Measurements from ENCODE around the gene SNX6.
A peak's percentile ranks its signal among the peaks of the same experiment; 100 is the strongest.

The SNX6 gene

DNA sequence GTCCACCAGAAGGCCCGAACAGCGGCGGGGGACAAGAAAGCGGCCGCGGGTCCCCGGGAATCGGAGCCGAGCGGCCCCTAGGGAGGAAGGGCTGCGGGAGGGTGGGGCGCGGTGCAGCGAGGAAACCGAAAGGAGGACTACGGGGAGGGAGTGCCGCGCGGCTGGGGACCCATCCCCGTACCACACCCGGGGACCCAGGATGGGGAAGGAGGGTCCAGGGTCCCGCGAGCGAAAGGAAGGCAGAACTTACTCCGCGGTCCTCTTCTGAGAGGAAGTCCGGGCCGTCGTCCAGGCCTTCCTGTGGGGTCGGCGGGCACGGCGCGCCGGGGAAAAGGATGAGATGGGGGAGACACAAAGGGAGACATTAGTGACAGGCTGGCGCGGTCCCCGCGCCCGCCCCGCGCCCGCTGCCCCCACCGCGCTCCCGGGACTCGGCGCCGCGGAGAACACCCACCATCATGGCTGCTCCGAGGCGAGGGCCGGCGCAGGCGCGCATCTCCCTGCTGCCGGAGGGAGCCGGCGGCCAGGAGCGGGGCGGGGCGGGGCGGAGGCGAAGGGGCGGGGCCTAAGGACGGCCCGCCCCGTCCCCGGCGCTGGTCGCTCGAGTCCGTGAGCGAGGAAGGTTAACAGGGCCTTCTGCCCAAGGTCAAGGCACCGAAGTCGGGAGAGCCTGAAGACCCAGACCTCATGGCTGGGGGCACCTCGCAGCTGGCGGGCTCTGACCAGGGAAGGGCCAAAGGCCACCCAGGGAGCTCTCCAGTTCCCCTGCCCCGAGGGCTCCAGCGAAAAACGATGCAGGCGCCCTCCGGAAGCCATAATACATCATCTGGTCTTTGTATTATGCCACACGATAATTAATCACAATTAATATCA is at the start of gene SNX6:
Gene SNX6, minus strand, starts transcription at position 492 of the 873 bp plus-strand sequence. Its CDS starts 32 bp downstream, at position 460.
- ChIA-PET POLR2A (interaction anchor here (0.8 to 1.6 kb wide), 8 partner anchors 9 to 78 kb away, joined by 3 to 7 read pairs (median 4); no protein-coding TSS in a partner anchor), CTCF (no interaction called here)
- peak; percentile 98 for DNase-seq (ENCODE audit: extremely low spot score)
- TF ChIP-seq BHLHE40 (IDR thresholded peaks at IDR 0.05; ENCODE audit: borderline replicate concordance): no peak
- TF ChIP-seq NFRKB (IDR thresholded peaks at IDR 0.05): no peak

DNA sequence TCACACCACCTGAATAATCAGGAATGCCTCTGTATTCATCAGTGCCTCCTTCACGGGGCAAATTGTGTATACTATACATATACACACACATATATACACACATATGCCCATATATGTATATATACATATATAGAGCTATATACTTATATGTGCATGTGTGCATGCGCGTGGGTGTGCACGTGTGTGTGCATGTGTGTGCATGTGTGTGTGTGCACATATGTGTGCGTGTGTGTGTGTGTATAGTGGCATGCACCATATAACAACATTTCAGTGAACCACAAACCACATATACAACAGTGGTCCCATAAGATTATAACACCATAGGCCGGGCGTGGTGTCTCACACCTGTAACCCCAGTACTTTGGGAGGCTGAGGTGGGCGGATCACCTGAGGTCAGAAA is 48.8 kb upstream of the SNX6 start:
- POLR2A ChIA-PET: no interaction called here
- CTCF ChIA-PET: no interaction called here
- TF ChIP-seq SP1 (IDR thresholded peaks at IDR 0.05) (no peak), NFRKB (IDR thresholded peaks at IDR 0.05) (no peak), CTBP1 (IDR thresholded peaks at IDR 0.05; ENCODE audit: borderline replicate concordance) (no peak), BHLHE40 (IDR thresholded peaks at IDR 0.05; ENCODE audit: borderline replicate concordance) (no peak), LEF1 (IDR thresholded peaks at IDR 0.05; ENCODE audit: borderline replicate concordance) (no peak), L3MBTL2 (conservative IDR thresholded peaks at IDR 0.05) (no peak), FOXK2 (IDR thresholded peaks at IDR 0.05) (no peak), SUZ12 (IDR thresholded peaks at IDR 0.05) (no peak), FOXM1 (IDR thresholded peaks at IDR 0.05; ENCODE audit: borderline replicate concordance) (no peak), HDGF (IDR thresholded peaks at IDR 0.05; ENCODE audit: borderline replicate concordance) (no peak), ZNF384 (IDR thresholded peaks at IDR 0.05) (no peak), TARDBP (IDR thresholded peaks at IDR 0.05) (no peak), FOXA1 (IDR thresholded peaks at IDR 0.05) (no peak), ELF4 (IDR thresholded peaks at IDR 0.05) (no peak), ARNT (IDR thresholded peaks at IDR 0.05) (no peak)
- TF ChIP-seq, protein P1, sequence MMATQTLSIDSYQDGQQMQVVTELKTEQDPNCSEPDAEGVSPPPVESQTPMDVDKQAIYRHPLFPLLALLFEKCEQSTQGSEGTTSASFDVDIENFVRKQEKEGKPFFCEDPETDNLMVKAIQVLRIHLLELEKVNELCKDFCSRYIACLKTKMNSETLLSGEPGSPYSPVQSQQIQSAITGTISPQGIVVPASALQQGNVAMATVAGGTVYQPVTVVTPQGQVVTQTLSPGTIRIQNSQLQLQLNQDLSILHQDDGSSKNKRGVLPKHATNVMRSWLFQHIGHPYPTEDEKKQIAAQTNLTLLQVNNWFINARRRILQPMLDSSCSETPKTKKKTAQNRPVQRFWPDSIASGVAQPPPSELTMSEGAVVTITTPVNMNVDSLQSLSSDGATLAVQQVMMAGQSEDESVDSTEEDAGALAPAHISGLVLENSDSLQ (IDR thresholded peaks at IDR 0.05): no peak
- DNase-seq (ENCODE audit: extremely low spot score): no peak

DNA sequence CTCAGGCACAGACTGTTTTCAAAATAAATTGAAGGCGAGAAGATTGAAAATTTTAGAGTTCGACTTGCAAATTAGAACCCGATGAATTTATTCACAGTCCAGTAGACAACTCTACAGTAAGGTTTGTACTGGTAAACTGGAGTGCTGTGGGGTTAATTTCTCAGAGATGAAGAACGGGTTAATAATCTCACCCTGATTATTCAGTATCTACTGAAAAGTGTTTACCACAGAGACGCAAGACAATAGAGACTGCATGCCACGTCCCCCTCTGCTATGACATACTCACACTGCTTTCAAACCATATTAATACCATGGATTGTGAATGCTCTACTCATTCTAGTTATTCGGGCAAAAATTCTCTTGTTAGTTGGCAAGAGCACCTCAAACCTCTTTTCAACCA is 48.4 kb upstream of the SNX6 start:
- no peak for DNase-seq (ENCODE audit: extremely low spot score)
- CTCF ChIA-PET: no interaction called here
- TF ChIP-seq ARNT (IDR thresholded peaks at IDR 0.05) (no peak), FOXM1 (IDR thresholded peaks at IDR 0.05; ENCODE audit: borderline replicate concordance) (no peak), LEF1 (IDR thresholded peaks at IDR 0.05; ENCODE audit: borderline replicate concordance) (no peak), NFRKB (IDR thresholded peaks at IDR 0.05) (no peak)
- POLR2A ChIA-PET: interaction anchor here (1.0 kb wide), 1 partner anchor 15 kb away, joined by 3 read pairs; no protein-coding TSS in a partner anchor

DNA sequence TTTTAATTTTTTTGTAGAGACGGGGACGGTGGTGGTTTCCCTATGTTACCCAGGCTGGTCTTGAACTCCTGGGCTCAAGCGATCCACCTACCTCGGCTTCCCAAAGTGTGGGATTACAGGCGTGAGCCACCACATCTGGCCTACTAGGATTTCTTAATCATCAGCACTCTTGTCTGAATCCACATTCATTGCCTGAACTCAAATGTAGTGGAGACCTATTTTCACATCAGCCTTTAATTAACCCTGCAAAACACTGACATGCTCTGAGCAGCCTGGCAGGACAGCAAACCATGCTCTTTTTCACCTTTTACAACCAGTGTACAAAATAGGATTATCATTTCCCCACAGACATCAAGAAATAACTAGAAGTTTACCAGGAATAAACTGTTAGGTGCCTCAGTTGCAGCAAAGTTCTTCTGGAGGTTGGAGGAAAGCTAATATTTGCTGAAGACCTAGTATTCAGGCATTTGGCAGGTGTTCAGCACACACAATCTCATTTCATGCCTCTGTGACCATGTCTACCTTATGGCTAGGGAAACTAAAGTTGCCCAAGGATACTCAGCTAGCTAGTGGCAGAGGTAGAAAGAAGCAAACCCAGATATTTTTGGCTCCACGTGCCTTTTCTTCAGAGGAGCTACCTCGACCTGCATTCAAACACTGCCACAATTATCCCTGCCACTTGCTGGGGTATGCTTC is 46.7 kb upstream of the SNX6 start:
- ChIA-PET CTCF (interaction anchor here (1.1 kb wide), 1 partner anchor 46 kb away, joined by 3 read pairs; no protein-coding TSS in a partner anchor), POLR2A (interaction anchor here (0.7 kb wide), 1 partner anchor 37 kb away, joined by 3 read pairs; the partner anchor contains the start of gene CFL2)
- TF ChIP-seq CTBP1 (IDR thresholded peaks at IDR 0.05; ENCODE audit: borderline replicate concordance) (no peak), LEF1 (IDR thresholded peaks at IDR 0.05; ENCODE audit: borderline replicate concordance) (no peak), L3MBTL2 (conservative IDR thresholded peaks at IDR 0.05) (no peak)
- DNase-seq (ENCODE audit: extremely low spot score): no peak

DNA sequence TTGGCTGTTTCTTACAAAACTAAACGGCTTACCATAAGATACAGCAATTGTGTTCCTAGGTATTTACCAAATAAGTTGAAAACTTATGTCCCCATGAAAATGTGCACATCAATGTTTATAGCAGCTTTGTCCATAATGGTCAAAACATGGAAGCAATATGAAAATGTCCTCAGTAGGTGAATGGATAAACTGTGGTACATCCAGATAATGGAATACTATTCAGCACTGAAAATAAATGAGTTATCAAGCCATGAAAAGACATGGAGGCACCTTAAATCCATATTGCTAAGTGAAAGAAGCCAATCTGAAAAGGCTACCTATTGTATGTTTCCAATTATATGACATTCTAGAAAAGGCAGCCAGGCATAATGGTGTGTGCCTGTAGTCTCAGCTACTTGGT is 43.8 kb upstream of the SNX6 start:
- ChIA-PET POLR2A (no interaction called here), CTCF (interaction anchor here (0.9 to 1.2 kb wide), 2 partner anchors 49 to 60 kb away, joined by 3 to 9 read pairs; no protein-coding TSS in a partner anchor)
- DNase-seq (ENCODE audit: extremely low spot score): no peak
- TF ChIP-seq NFRKB (IDR thresholded peaks at IDR 0.05) (no peak), FOXA1 (IDR thresholded peaks at IDR 0.05) (no peak), ELF4 (IDR thresholded peaks at IDR 0.05) (no peak), FOXM1 (IDR thresholded peaks at IDR 0.05; ENCODE audit: borderline replicate concordance) (no peak), HDGF (IDR thresholded peaks at IDR 0.05; ENCODE audit: borderline replicate concordance) (no peak), BHLHE40 (IDR thresholded peaks at IDR 0.05; ENCODE audit: borderline replicate concordance) (no peak), TARDBP (IDR thresholded peaks at IDR 0.05) (no peak), SP1 (IDR thresholded peaks at IDR 0.05) (no peak), ZNF384 (IDR thresholded peaks at IDR 0.05) (no peak), L3MBTL2 (conservative IDR thresholded peaks at IDR 0.05) (no peak), SUZ12 (IDR thresholded peaks at IDR 0.05) (no peak), ARNT (IDR thresholded peaks at IDR 0.05) (no peak), CTBP1 (IDR thresholded peaks at IDR 0.05; ENCODE audit: borderline replicate concordance) (no peak)

DNA sequence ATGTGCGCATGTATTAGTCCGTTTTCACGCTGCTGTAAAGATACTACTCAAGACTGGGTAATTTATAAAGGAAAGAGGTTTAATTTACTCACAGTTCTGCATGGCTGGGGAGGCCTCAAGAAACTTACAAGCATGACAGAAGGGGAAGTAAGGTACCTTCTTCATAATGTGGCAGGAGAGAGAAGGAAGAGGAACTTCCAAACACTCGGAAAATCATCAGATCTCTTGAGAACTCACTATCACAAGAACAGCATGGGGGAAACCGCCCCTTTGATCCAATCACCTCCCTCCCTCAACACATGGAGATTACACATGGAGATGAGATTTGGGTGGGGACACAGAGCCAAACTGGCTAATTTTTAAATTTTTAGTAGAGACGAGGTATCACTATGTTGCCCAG is 41.8 kb upstream of the SNX6 start:
- ChIA-PET POLR2A (interaction anchor here (1.7 kb wide), 1 partner anchor 46 kb away, joined by 5 read pairs; no protein-coding TSS in a partner anchor), CTCF (no interaction called here)
- no peak for TF ChIP-seq ARNT (IDR thresholded peaks at IDR 0.05)
- TF ChIP-seq SP1 (IDR thresholded peaks at IDR 0.05): no peak
- TF ChIP-seq FOXM1 (IDR thresholded peaks at IDR 0.05; ENCODE audit: borderline replicate concordance): no peak
- TF ChIP-seq LEF1 (IDR thresholded peaks at IDR 0.05; ENCODE audit: borderline replicate concordance): no peak
- no peak for TF ChIP-seq FOXK2 (IDR thresholded peaks at IDR 0.05)
- TF ChIP-seq SUZ12 (IDR thresholded peaks at IDR 0.05): no peak
- TF ChIP-seq ZNF384 (IDR thresholded peaks at IDR 0.05): no peak
- no peak for TF ChIP-seq ELF4 (IDR thresholded peaks at IDR 0.05)
- TF ChIP-seq, protein P1 (IDR thresholded peaks at IDR 0.05): no peak
- no peak for TF ChIP-seq L3MBTL2 (conservative IDR thresholded peaks at IDR 0.05)
- no peak for TF ChIP-seq FOXA1 (IDR thresholded peaks at IDR 0.05)
- no peak for DNase-seq (ENCODE audit: extremely low spot score)
